CD4-positive, alpha-beta T cell treated with Interleukin-10 for 1 hour (primary cell): ENCODE measurements around the gene GAP43.

Experiments used
- DNase-seq: peaks from one replicate; pipeline ENCODE4 v3.0.0-alpha.2; 2020

The GAP43 gene

DNA sequence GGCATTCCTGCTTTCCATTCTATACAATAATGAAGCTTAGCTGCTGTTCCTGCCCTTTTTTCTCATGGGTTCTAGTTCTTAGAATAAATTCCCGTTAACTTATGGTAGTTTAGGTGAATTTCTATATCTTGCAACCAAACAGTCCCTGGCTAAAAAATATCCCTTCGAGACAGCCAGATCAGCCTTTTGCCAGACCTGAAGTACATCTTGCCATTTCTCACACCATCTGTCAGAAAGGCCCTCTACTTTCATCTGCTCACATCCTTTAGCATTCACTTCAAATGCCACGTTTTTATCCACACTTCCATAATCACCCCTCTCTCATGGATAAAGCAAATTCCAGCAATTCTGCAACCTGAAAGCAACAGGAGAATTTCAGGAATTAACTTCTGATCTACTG is 145.4 kb downstream of the GAP43 start:
- DNase-seq, result no peak
